Measurements from ENCODE around the gene POFUT2.

Gene POFUT2

GRCh38 chr21:45285266-45285931, 2.3 kb downstream of the POFUT2 start:
- Histone ChIP-seq H3K27me3 (replicated peaks in 2 of 5; ENCODE audit: control insufficient read depth in 4 of 5, insufficient read depth in 5 of 5, low read length in 4 of 5) (no peaks in the 10 kb centered on the region), H3K4me1 (ENCODE audit: control extremely low read depth in 1 of 4, control insufficient read depth in 4 of 4, insufficient read depth in 4 of 4, low read length in 3 of 4) (peaks cover 0 to 11% (median 10%) of the 10 kb centered on the region in 4 experiments), H3K4me3 (ENCODE audit: control insufficient read depth in 1 of 7, extremely low read depth in 1 of 7, insufficient read depth in 4 of 7, low read depth in 2 of 7, low read length in 6 of 7) (no peak overlapping the region), H3K27ac (ENCODE audit: insufficient read depth in 1 of 2, low read depth in 1 of 2, low read length in 2 of 2, poor library complexity in 1 of 2, severe bottlenecking in 2 of 2) (no peak overlapping the region), H3K36me3 (ENCODE audit: control insufficient read depth in 4 of 4, insufficient read depth in 4 of 4, low read length in 3 of 4) (peaks cover 8 to 54% (median 44%) of the 10 kb centered on the region in 4 experiments), H3K9me3 (ENCODE audit: control extremely low read depth in 1 of 5, control insufficient read depth in 4 of 5, insufficient read depth in 2 of 5, low read depth in 1 of 5, low read length in 4 of 5) (no peaks in the 10 kb centered on the region)
- ChIA-PET POLR2A (no interaction called here), CTCF (interaction anchor here (0.6 to 1.7 kb wide), 4 partner anchors 22 to 155 kb away, joined by 3 to 5 read pairs (median 4); no protein-coding TSS in a partner anchor)
- WGBS (ENCODE audit: insufficient coverage): 98% methylated on average over 27 of the region's 28 CpGs
- no peak for DNase-seq

DNA sequence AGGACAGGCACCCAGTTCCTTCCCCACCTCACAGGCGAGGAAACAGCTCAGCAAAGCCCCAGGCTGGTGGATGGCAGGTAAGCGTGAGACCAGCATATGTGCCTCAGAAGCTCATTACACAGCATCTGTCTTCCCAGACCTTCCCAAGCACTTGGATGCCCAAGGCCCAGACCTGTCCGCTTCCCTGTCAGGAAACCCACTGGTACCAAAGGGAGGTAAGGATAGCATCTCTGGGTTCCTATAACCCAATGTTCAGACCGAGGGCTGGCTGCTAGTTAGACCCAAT, 3.3 kb downstream of the POFUT2 start:
- 96% methylated on average over 4 of the region's 4 CpGs for WGBS (ENCODE audit: insufficient coverage)

GRCh38 chr21:45283611-45284455, 3.9 kb downstream of the POFUT2 start:
- peaks cover 0 to 11% (median 10%) of the 10 kb centered on the region in 4 experiments for H3K4me1 ChIP-seq (ENCODE audit: control extremely low read depth in 1 of 4, control insufficient read depth in 4 of 4, insufficient read depth in 4 of 4, low read length in 3 of 4)
- no peak for DNase-seq
- peaks cover 8 to 65% (median 53%) of the 10 kb centered on the region in 4 experiments for H3K36me3 ChIP-seq (ENCODE audit: control insufficient read depth in 4 of 4, insufficient read depth in 4 of 4, low read length in 3 of 4)
- no peak overlapping the region for H3K4me3 ChIP-seq (ENCODE audit: control insufficient read depth in 1 of 7, extremely low read depth in 1 of 7, insufficient read depth in 4 of 7, low read depth in 2 of 7, low read length in 6 of 7)
- no peaks in the 10 kb centered on the region for H3K9me3 ChIP-seq (ENCODE audit: control extremely low read depth in 1 of 5, control insufficient read depth in 4 of 5, insufficient read depth in 2 of 5, low read depth in 1 of 5, low read length in 4 of 5)
- 96% methylated on average over 34 of the region's 36 CpGs for WGBS (ENCODE audit: insufficient coverage)
- H3K27me3 ChIP-seq (replicated peaks in 2 of 5; ENCODE audit: control insufficient read depth in 4 of 5, insufficient read depth in 5 of 5, low read length in 4 of 5): no peaks in the 10 kb centered on the region
- ChIA-PET CTCF (interaction anchor here (0.9 kb wide), 1 partner anchor 147 kb away, joined by 3 read pairs; no protein-coding TSS in a partner anchor), POLR2A (interaction anchor here (0.6 kb wide), 1 partner anchor 30 kb away, joined by 9 read pairs; no protein-coding TSS in a partner anchor)
- no peak overlapping the region for H3K27ac ChIP-seq (ENCODE audit: insufficient read depth in 1 of 2, low read depth in 1 of 2, low read length in 2 of 2, poor library complexity in 1 of 2, severe bottlenecking in 2 of 2)

More for the DNA sequence above, 3.3 kb downstream of the POFUT2 start:
- CTCF ChIA-PET: interaction anchor here (0.9 to 1.7 kb wide), 3 partner anchors 21 to 154 kb away, joined by 3 to 4 read pairs (median 3); no protein-coding TSS in a partner anchor
- Histone ChIP-seq H3K36me3 (ENCODE audit: control insufficient read depth in 4 of 4, insufficient read depth in 4 of 4, low read length in 3 of 4) (peaks cover 8 to 63% (median 51%) of the 10 kb centered on the region in 4 experiments), H3K9me3 (ENCODE audit: control extremely low read depth in 1 of 5, control insufficient read depth in 4 of 5, insufficient read depth in 2 of 5, low read depth in 1 of 5, low read length in 4 of 5) (no peaks in the 10 kb centered on the region), H3K27me3 (replicated peaks in 2 of 5; ENCODE audit: control insufficient read depth in 4 of 5, insufficient read depth in 5 of 5, low read length in 4 of 5) (no peaks in the 10 kb centered on the region), H3K4me3 (ENCODE audit: control insufficient read depth in 1 of 7, extremely low read depth in 1 of 7, insufficient read depth in 4 of 7, low read depth in 2 of 7, low read length in 6 of 7) (no peak overlapping the region), H3K27ac (ENCODE audit: insufficient read depth in 1 of 2, low read depth in 1 of 2, low read length in 2 of 2, poor library complexity in 1 of 2, severe bottlenecking in 2 of 2) (no peak overlapping the region), H3K4me1 (ENCODE audit: control extremely low read depth in 1 of 4, control insufficient read depth in 4 of 4, insufficient read depth in 4 of 4, low read length in 3 of 4) (peaks cover 0 to 11% (median 10%) of the 10 kb centered on the region in 4 experiments)
- DNase-seq: no peak
- POLR2A ChIA-PET: interaction anchor here (0.6 kb wide), 1 partner anchor 31 kb away, joined by 9 read pairs; no protein-coding TSS in a partner anchor

DNA sequence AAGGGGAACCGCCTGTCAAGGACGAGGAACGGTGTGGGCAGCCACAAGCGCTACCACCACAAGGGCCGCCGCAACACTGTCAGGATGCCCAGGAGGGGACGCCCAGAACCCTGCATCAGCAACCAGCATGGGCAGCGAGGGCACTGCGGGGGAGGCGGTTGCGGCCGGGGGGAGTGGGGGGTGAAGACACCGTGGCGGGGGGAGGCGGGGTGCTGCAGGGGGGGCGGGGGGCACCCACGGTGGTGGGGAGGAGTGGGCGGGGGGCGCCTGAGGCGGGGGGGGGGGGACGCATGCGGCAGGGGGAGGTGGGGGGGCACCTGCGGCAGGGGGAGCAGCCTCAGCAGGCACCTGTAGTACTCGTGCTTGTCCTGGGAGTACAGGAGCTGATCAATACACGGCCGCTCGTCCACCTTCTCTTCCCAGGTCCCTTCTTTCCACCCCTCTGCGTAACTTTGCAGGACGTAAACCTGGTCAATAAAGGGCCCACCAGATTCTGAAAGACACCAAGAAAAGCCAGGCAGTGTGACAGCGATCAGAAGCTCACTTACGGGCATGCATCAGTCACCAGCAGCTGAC, 4.6 kb downstream of the POFUT2 start:
- 91% methylated on average over 12 of the region's 31 CpGs for WGBS (ENCODE audit: insufficient coverage)
- peaks cover 0 to 5% (median 5%) of the 10 kb centered on the region in 4 experiments for H3K4me1 ChIP-seq (ENCODE audit: control extremely low read depth in 1 of 4, control insufficient read depth in 4 of 4, insufficient read depth in 4 of 4, low read length in 3 of 4)
- ChIA-PET CTCF (no interaction called here), POLR2A (no interaction called here)
- H3K36me3 ChIP-seq (ENCODE audit: control insufficient read depth in 4 of 4, insufficient read depth in 4 of 4, low read length in 3 of 4): peaks cover 8 to 72% (median 55%) of the 10 kb centered on the region in 4 experiments
- H3K27me3 ChIP-seq (replicated peaks in 2 of 5; ENCODE audit: control insufficient read depth in 4 of 5, insufficient read depth in 5 of 5, low read length in 4 of 5): no peaks in the 10 kb centered on the region
- H3K9me3 ChIP-seq (ENCODE audit: control extremely low read depth in 1 of 5, control insufficient read depth in 4 of 5, insufficient read depth in 2 of 5, low read depth in 1 of 5, low read length in 4 of 5): no peaks in the 10 kb centered on the region
- H3K4me3 ChIP-seq (ENCODE audit: control insufficient read depth in 1 of 7, extremely low read depth in 1 of 7, insufficient read depth in 4 of 7, low read depth in 2 of 7, low read length in 6 of 7): no peak overlapping the region
- peak in 1 of 3 donors; percentile 22 for DNase-seq
- no peak overlapping the region for H3K27ac ChIP-seq (ENCODE audit: insufficient read depth in 1 of 2, low read depth in 1 of 2, low read length in 2 of 2, poor library complexity in 1 of 2, severe bottlenecking in 2 of 2)

DNA sequence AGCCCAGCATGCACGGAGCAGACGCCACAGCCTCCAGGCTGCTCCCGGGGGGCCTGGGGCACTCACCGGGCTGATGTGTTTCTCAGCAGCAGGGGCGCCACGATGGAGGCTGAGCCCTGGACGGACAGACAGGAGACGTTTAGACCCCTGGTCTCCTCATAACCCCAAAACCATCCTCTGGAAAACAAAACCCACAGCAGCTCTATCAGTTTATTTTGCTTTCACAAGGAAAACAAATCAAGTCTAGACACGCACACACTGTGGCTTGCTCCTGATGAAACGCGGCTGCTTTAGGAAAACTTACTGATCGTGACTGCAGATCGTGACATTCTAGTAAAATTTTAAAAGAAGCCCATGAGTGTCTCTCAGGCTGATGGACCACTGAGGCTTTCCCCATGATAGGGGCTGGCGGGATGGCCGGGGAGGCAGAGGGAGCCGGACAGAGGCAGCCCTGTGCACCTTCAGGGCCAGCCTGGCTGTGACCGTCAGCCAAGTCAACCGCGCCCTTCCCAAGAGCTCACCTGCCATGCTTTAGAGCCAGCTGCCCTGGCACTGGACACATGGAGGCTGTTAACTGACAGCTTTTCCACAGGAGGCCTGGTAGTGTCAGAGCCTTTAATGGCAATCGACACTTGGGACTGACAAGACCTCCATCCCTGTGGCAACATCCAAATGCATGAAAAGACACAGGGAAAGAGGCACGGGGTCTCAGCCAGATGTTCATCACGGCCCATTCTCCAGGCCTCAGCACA, 5.2 kb downstream of the POFUT2 start:
- CTCF ChIA-PET: interaction anchor here (1.6 to 1.7 kb wide), 2 partner anchors 10 to 22 kb away, joined by 3 to 5 read pairs; no protein-coding TSS in a partner anchor
- Histone ChIP-seq H3K4me3 (ENCODE audit: control insufficient read depth in 1 of 7, extremely low read depth in 1 of 7, insufficient read depth in 4 of 7, low read depth in 2 of 7, low read length in 6 of 7) (no peak overlapping the region), H3K4me1 (ENCODE audit: control extremely low read depth in 1 of 4, control insufficient read depth in 4 of 4, insufficient read depth in 4 of 4, low read length in 3 of 4) (peaks cover 0 to 5% (median 5%) of the 10 kb centered on the region in 4 experiments), H3K27me3 (replicated peaks in 2 of 5; ENCODE audit: control insufficient read depth in 4 of 5, insufficient read depth in 5 of 5, low read length in 4 of 5) (no peaks in the 10 kb centered on the region), H3K36me3 (ENCODE audit: control insufficient read depth in 4 of 4, insufficient read depth in 4 of 4, low read length in 3 of 4) (peaks cover 8 to 79% (median 62%) of the 10 kb centered on the region in 4 experiments), H3K27ac (ENCODE audit: insufficient read depth in 1 of 2, low read depth in 1 of 2, low read length in 2 of 2, poor library complexity in 1 of 2, severe bottlenecking in 2 of 2) (no peak overlapping the region), H3K9me3 (ENCODE audit: control extremely low read depth in 1 of 5, control insufficient read depth in 4 of 5, insufficient read depth in 2 of 5, low read depth in 1 of 5, low read length in 4 of 5) (no peaks in the 10 kb centered on the region)
- DNase-seq: no peak
- 94% methylated on average over 21 of the region's 22 CpGs for WGBS (ENCODE audit: insufficient coverage)
- POLR2A ChIA-PET: no interaction called here

GRCh38 chr21:45281411-45282282, 6.0 kb downstream of the POFUT2 start:
- peaks cover 10 to 87% (median 67%) of the 10 kb centered on the region in 4 experiments for H3K36me3 ChIP-seq (ENCODE audit: control insufficient read depth in 4 of 4, insufficient read depth in 4 of 4, low read length in 3 of 4)
- peaks cover 0 to 3% (median 2%) of the 10 kb centered on the region in 4 experiments for H3K4me1 ChIP-seq (ENCODE audit: control extremely low read depth in 1 of 4, control insufficient read depth in 4 of 4, insufficient read depth in 4 of 4, low read length in 3 of 4)

More at GRCh38 chr21:45281411-45282282, 6.0 kb downstream of the POFUT2 start:
- H3K27me3 ChIP-seq (replicated peaks in 2 of 5; ENCODE audit: control insufficient read depth in 4 of 5, insufficient read depth in 5 of 5, low read length in 4 of 5): no peaks in the 10 kb centered on the region
- POLR2A ChIA-PET: interaction anchor here (0.5 kb wide), 1 partner anchor 227 kb away, joined by 3 read pairs; no protein-coding TSS in a partner anchor
- H3K9me3 ChIP-seq (ENCODE audit: control extremely low read depth in 1 of 5, control insufficient read depth in 4 of 5, insufficient read depth in 2 of 5, low read depth in 1 of 5, low read length in 4 of 5): no peaks in the 10 kb centered on the region
- H3K4me3 ChIP-seq (ENCODE audit: control insufficient read depth in 1 of 7, extremely low read depth in 1 of 7, insufficient read depth in 4 of 7, low read depth in 2 of 7, low read length in 6 of 7): no peak overlapping the region
- WGBS (ENCODE audit: insufficient coverage): 95% methylated on average over 25 of the region's 32 CpGs
- no peak overlapping the region for H3K27ac ChIP-seq (ENCODE audit: insufficient read depth in 1 of 2, low read depth in 1 of 2, low read length in 2 of 2, poor library complexity in 1 of 2, severe bottlenecking in 2 of 2)
- no peak for DNase-seq
- CTCF ChIA-PET: interaction anchor here (0.7 to 1.7 kb wide), 3 partner anchors 11 to 120 kb away, joined by 3 to 5 read pairs (median 3); no protein-coding TSS in a partner anchor

All from common myeloid progenitor, CD34-positive (primary cell).